Nephron progenitor cell (in vitro differentiated cells): Measurements from ENCODE around the gene TMEM108.

ENCODE experiments used
- DNase-seq: peaks from one replicate; pipeline ENCODE4 v3.0.0; 2021
- H3K27ac Mint-ChIP-seq: 2 replicates; pipeline ENCODE4 v1.8.0; 2021; ENCODE audit warnings: mild to moderate bottlenecking, moderate library complexity, mixed read lengths
- H3K27me3 Mint-ChIP-seq: 2 replicates; pipeline ENCODE4 v1.8.0; 2021; ENCODE audit warnings: mild to moderate bottlenecking, low read depth, mixed read lengths; ENCODE audit not compliant: poor library complexity
- H3K36me3 Mint-ChIP-seq: 2 replicates; pipeline ENCODE4 v1.8.0; 2021; ENCODE audit warnings: low read depth, mixed read lengths
- H3K4me1 Mint-ChIP-seq: 2 replicates; pipeline ENCODE4 v1.8.0; 2021; ENCODE audit warnings: mixed read lengths
- H3K4me3 Mint-ChIP-seq: 2 replicates; pipeline ENCODE4 v1.8.0; 2021; ENCODE audit warnings: mild to moderate bottlenecking, moderate library complexity, mixed read lengths
- H3K9me3 Mint-ChIP-seq: 2 replicates; pipeline ENCODE4 v1.8.0; 2021; ENCODE audit warnings: mild to moderate bottlenecking, moderate library complexity, mixed read lengths
- TF ChIP-seq, protein P1 (sequence below): fragments of 200-600 bp; sonication (generic); IDR thresholded peaks from 2 replicates; pipeline ENCODE4 v1.5.0; 2021; ENCODE audit warnings: antibody characterized with exemption

TMEM108 gene

DNA sequence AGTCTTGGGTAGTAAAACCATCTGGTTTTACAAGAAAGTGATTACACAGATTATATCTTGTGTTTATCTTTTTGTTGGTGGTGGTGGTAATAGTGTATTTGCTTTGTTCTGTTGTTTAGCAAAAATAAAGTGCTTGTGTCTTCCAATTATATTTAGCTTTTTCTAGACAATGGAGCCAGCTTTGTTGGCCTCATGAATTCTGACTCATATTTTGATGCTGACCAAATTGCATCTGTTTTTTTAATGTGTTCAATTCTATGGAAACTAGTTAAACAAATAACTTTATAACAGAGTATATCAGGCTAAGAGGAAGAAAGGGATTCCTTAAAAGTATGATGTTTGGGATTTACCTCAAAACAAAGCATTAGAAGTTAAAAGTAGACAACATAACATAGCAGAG lies 292.3 kb downstream of the TMEM108 start:
- Mint-ChIP-seq H3K27me3 (no peaks in the 10 kb centered on the region), H3K36me3 (no peaks in the 10 kb centered on the region), H3K27ac (no peak overlapping the region), H3K4me3 (no peak overlapping the region), H3K4me1 (peaks cover 20% of the 10 kb centered on the region), H3K9me3 (no peaks in the 10 kb centered on the region)
- TF ChIP-seq, protein P1, sequence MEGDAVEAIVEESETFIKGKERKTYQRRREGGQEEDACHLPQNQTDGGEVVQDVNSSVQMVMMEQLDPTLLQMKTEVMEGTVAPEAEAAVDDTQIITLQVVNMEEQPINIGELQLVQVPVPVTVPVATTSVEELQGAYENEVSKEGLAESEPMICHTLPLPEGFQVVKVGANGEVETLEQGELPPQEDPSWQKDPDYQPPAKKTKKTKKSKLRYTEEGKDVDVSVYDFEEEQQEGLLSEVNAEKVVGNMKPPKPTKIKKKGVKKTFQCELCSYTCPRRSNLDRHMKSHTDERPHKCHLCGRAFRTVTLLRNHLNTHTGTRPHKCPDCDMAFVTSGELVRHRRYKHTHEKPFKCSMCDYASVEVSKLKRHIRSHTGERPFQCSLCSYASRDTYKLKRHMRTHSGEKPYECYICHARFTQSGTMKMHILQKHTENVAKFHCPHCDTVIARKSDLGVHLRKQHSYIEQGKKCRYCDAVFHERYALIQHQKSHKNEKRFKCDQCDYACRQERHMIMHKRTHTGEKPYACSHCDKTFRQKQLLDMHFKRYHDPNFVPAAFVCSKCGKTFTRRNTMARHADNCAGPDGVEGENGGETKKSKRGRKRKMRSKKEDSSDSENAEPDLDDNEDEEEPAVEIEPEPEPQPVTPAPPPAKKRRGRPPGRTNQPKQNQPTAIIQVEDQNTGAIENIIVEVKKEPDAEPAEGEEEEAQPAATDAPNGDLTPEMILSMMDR = no peak
- DNase-seq = no peak

DNA sequence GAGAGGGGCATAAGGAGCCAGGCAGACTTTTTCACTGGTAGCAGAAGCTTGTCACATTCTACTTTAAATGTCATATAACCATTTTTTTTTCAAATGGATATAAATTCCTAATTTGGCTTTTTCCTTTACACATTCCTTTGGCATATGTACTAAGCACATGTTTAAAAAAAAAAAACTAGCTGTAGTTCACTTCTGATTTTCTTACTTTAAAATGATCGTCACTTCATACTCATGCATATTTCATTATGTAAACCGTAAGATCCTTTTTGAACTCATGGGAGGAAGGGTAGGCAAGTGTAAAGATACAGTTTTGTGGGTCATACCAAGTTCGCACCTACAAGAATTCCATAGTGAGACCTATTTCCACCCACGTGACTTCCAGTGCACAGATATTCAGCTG lies 316.5 kb downstream of the TMEM108 start:
- Mint-ChIP-seq H3K9me3 (peaks cover 23% of the 10 kb centered on the region), H3K27me3 (peaks cover 18% of the 10 kb centered on the region), H3K27ac (no peak overlapping the region), H3K4me3 (no peak overlapping the region), H3K36me3 (peaks cover 19% of the 10 kb centered on the region), H3K4me1 (peaks cover 11% of the 10 kb centered on the region)
- no peak for DNase-seq
- TF ChIP-seq, protein P1 = no peak

DNA sequence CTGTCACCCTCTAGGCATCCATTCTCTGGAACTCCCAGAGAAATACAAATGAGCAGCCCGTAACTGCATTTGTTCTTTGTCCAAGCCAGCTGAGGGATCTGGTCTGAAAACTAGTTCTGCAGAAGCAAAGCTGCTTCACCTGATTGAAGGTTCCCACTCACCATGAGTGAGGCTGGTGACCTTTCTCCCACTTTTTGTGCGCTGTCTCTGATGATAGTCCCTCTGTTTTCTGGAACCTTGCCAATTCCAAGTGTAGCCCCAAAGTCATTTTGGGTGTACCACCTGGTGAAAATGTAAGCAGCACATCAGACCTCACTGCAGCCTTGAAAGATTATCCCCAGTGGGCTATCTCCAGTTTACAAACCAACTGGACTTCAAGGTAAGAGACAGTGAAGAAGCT lies 322.3 kb downstream of the TMEM108 start:
- H3K9me3 Mint-ChIP-seq = peaks cover 20% of the 10 kb centered on the region
- peaks cover 10% of the 10 kb centered on the region for H3K27me3 Mint-ChIP-seq
- H3K4me3 Mint-ChIP-seq = no peak overlapping the region

DNA sequence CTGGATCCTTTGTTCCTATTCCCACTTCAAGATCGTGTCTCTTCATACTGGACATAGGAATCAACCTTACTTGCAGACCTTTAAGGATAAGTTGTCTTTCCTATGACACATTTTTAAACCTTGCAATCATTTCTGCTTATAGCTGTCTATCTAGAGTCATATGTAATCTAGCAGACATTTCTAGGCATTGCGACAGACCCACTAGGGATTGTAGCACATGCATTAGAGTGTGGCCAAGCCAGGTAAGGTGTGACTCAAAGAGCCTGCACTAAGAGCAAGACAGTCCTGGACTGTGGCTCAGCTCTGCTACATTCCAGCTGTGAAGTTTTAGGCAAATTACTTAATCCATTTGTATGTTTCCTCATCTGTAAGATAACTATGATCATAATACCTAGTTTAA lies 322.8 kb downstream of the TMEM108 start:
- H3K27ac Mint-ChIP-seq = no peak overlapping the region

More for the DNA sequence above, 322.3 kb downstream of the TMEM108 start:
- H3K36me3 Mint-ChIP-seq = peaks cover 16% of the 10 kb centered on the region
- H3K27ac Mint-ChIP-seq = no peak overlapping the region
- TF ChIP-seq, protein P1 = no peak
- H3K4me1 Mint-ChIP-seq = no peaks in the 10 kb centered on the region
- DNase-seq = no peak

DNA sequence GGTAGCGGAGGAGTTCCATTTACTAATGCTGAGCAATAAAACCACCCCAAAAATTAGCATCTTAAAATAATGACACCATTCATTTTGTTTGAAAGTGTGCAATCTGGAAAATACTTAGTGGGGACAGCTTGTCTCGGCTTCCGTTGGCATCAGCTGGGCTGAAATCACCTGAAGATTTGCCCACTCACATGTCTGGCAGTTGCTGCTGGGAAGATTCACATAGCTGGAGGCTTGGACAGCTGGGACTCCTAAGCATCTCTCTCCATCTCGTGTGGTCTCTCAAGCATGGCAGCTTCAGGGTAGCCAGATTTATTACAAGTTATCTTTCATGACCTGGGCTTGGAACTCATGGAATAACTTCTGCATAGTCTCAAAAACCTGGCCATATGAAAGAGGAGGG lies 323.2 kb downstream of the TMEM108 start:
- no peak overlapping the region for H3K4me3 Mint-ChIP-seq
- H3K9me3 Mint-ChIP-seq = peaks cover 11% of the 10 kb centered on the region
- TF ChIP-seq, protein P1 = no peak
- DNase-seq = no peak
- H3K27ac Mint-ChIP-seq = no peak overlapping the region
- peaks cover 7% of the 10 kb centered on the region for H3K36me3 Mint-ChIP-seq
- no peaks in the 10 kb centered on the region for H3K4me1 Mint-ChIP-seq
- peaks cover 14% of the 10 kb centered on the region for H3K27me3 Mint-ChIP-seq

More for the DNA sequence above, 322.8 kb downstream of the TMEM108 start:
- TF ChIP-seq, protein P1 = no peak
- H3K4me3 Mint-ChIP-seq = no peak overlapping the region
- H3K4me1 Mint-ChIP-seq = no peaks in the 10 kb centered on the region
- H3K9me3 Mint-ChIP-seq = peaks cover 15% of the 10 kb centered on the region
- H3K36me3 Mint-ChIP-seq = peaks cover 11% of the 10 kb centered on the region
- no peak for DNase-seq
- H3K27me3 Mint-ChIP-seq = peaks cover 14% of the 10 kb centered on the region

DNA sequence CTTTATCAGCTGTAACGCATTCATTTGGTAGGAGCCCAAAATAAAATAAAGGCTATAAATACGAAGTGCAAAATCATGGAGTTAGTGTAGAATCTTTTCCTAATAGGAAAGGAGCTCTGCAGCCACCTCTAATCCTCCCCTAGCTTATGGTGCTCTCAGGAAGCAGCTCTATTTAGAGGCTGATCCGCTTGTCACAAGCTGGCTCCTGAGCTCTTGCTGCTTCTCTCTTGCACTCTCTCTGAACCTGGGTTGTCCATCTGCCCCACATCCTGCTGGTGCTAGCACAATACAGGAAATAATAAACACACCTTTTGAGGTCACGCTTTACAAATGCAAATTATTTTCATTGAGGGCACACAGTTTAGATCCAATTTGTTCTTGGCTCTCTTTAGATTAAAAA lies 324.3 kb downstream of the TMEM108 start:
- TF ChIP-seq, protein P1 = no peak
- Mint-ChIP-seq H3K27me3 (peaks cover 9% of the 10 kb centered on the region), H3K9me3 (no peaks in the 10 kb centered on the region), H3K36me3 (no peaks in the 10 kb centered on the region), H3K27ac (no peak overlapping the region), H3K4me1 (no peaks in the 10 kb centered on the region), H3K4me3 (no peak overlapping the region)
- DNase-seq = no peak
